Stomach (tissue), 4 donors: Measurements from ENCODE around the gene CWH43.

Source experiments
- CTCF ChIP-seq, 7 experiments: fragments of 450-650 bp in 4 of 7; fragments of 200-600 bp in 3 of 7; sonication (generic) in 3 of 7; IDR thresholded peaks; one replicate each; pipeline ENCODE4 v1.5.1; 2016 to 2019; ENCODE audit warnings: antibody characterized with exemption in 7 of 7, control low read depth in 2 of 7, mild to moderate bottlenecking in 1 of 7
- EP300 ChIP-seq: sonication (generic); formaldehyde crosslinking; IDR thresholded peaks from one replicate; pipeline ENCODE4 v1.6.1; 2017; ENCODE audit warnings: antibody characterized with exemption
- POLR2A ChIP-seq, 4 donors: fragments of 450-650 bp; IDR thresholded peaks; one replicate each; pipeline ENCODE4 v1.6.1; 2016; ENCODE audit warnings: antibody characterized with exemption in 4 of 4, control low read depth in 2 of 4, mild to moderate bottlenecking in 1 of 4, moderate library complexity in 1 of 4
- POLR2AphosphoS5 ChIP-seq, 3 donors: sonication (generic); formaldehyde crosslinking; IDR thresholded peaks; one replicate each; pipeline ENCODE4 v1.6.1; 2016; ENCODE audit warnings: antibody characterized with exemption in 3 of 3

- no peak for TF ChIP-seq CTCF (IDR thresholded peaks at IDR 0.05)
- TF ChIP-seq POLR2A (IDR thresholded peaks at IDR 0.05): no peak
- TF ChIP-seq POLR2AphosphoS5 (IDR thresholded peaks at IDR 0.05): no peak
- TF ChIP-seq EP300: no peak
These were observed 31.8 kb upstream of the CWH43 start for GRCh38 chr4:48954314-48954713.
